ENCODE results near the gene PRSS48.
"Not testable (repeated sequence)": the region's sequence is repeated elsewhere in the genome, so short reads cannot be mapped to it uniquely, and the experiment has no call there.

PRSS48 gene

GRCh38 chr4:151319490-151319889 lies 42.5 kb downstream of the PRSS48 start:
- no peak for DNase-seq

DNA sequence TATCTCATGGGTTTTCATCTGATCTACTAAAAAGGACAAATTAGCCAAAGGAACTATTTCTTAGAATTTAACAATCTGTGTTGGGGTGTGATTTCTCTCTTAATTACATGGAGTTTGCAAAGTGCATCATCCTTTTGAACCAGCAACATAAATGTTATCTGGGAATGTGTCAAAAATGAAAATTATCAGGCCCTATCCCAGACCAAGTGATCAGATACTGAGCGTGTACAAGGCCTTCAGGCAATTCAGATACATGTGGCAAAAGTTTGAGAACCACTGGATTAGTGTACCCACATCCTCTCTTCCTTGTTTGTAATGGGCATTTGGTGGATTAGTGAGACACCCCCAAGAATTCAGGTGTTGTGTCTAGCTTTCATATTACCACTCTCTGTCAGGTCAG lies 44.6 kb downstream of the PRSS48 start:
- no peak for DNase-seq

DNA sequence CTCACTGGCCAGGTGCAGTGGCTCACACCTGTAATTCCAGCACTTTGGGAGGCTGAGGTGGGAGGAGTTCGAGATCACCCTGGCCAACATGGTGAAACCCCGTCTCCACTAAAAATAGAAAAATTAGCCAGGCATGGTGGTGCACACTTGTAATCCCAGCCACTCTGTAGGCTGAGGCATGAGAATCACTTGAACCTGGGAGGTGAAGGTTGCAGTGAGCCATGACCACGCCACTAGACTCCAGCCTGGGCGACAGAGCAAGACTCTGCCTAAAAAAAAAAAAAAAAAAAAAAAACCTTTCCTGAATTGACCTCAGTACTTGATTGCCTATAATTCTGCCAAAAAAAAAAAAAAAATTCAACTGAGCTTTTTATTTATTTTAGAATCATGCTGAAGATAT lies 45.2 kb downstream of the PRSS48 start:
- DNase-seq, result not testable (repeated sequence)

GRCh38 chr4:151322570-151322969 lies 45.6 kb downstream of the PRSS48 start:
- no peak for DNase-seq

- no peak for DNase-seq
Observed at GRCh38 chr4:151323667-151324066, 46.7 kb downstream of the PRSS48 start.

GRCh38 chr4:151324124-151324751 lies 47.3 kb downstream of the PRSS48 start:
- DNase-seq, result no peak

GRCh38 chr4:151324752-151325110 lies 47.8 kb downstream of the PRSS48 start:
- DNase-seq, result no peak

DNA sequence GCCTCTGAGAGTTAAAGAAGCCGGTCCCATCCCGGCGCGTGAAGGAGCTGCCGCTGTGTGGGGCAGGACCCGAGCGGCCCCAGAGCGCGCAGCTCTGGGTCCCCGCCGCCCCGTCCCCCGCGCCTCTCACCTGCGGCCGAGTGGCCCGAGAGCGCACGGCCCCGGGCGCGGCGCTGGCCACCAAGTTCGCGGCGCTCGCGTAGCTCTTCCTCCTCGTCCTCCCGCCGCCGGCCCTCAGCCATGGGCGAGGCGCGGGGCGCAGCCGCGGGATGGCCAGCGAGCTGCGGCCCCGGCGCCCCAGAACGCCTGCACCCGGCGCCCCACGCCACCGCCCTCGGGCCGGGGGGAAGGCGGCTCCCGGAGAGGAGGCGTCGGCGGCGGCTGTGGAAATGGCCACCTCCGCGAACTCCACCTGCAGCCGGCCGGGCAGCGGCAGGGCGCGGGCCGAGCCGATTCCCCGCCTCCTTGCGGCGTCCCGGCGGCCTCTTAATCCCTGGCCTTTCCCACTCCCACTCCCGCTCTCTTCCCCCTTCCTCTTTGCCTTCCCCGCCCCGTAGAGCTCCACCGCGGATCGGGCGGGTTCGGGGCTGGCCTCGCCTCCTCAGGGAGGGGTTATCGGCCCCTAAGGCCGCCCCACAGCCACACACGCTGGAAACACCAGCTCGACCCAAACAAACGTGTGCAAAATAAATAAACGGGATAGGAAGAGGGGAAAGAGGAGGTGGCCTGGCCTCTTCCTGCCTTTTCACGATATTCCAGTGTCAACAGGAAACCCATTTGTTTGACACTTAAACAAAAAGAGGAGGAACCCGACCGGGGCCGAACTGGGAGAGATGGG lies 48.4 kb downstream of the PRSS48 start, which contains the start of gene SH3D19:
TSS of gene SH3D19 (minus strand) at position 495 of the 838 bp plus-strand sequence. CDS start at position 242, 253 bp downstream.
- DNase-seq, result no peak

DNA sequence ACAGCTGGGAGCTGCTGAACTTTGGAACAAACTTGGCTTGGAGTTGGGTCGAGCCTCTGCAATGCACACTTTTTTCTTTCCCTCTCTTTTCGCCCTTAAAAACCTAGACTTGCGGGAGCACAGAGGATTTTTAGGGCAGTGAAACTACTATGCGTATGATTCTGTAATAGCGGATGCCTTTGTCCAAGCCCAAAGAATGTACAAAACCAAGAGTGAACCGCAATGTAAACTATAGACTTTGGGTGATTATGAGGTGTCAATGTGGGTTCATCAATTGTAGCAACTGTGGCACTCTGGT lies 48.9 kb downstream of the PRSS48 start:
- no peak for DNase-seq

DNA sequence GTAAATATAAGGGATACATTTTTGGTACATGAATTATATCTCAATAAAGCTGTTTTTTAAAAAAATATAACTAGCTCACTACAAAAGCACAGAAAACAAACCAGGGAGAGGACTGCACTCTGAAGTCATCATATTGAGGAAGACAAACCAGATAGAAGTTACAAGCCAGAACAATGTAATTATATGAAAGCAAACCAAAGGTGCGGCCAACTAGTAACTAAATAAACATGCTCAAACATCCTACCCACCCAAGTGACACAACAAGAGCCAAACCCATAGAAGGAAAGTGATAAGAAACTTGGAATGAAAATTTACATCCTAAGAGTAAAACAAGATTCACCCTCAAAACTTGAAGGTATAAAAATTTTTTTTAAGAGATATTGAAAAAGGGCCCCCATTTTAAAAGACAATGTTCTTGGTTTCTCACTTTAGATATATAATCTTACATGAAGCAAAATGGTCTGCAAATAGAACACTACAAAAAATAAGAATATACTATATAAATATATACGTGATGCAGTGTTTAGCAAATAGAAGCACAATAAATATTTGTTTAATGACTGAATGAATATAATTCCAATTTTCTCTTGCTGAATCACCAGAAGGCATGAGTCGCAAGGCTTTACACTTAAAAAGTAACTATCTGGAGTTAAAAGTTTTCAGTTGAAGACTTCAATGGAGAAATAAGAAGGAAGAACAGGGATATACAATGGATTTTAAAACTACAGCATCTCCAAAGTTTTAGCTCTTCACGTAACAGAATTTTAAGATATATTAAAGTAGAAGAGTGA lies 52.5 kb downstream of the PRSS48 start:
- DNase-seq, result no peak

DNA sequence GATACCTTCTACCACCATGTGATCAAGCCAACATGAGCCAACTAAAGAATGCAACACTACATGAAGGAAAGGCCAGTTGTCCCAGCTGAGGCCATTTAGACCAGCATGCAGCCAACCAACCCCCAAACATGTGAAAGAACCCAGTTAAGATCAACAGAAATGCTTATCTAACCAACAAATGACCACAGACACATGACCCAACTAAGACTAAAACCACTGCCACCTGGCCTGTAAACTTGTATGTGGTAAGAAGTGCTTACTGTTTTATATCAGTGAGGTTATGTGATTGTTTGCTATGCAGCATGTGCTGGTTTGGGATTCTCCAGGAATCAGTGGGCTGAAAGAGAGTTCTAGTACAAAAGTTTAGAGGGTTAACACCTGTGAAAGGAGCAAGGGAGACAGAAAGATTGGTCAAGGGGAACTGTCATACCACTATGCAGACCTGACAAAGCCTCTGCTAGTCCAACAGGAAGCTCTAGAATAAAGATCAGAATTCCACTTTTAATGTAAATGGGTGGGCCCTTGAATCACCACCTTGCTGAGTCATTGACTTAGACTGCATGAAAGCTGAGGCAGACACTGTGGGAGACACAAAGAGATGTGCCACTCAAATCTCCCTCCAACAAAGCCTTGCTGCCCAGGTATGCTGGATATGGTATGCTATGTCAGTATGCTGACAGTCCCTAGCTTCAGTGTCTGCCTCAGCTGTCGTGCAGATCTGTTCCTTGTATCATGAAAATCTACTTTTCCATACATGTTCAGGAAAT lies 54.5 kb downstream of the PRSS48 start:
- no peak for DNase-seq

DNA sequence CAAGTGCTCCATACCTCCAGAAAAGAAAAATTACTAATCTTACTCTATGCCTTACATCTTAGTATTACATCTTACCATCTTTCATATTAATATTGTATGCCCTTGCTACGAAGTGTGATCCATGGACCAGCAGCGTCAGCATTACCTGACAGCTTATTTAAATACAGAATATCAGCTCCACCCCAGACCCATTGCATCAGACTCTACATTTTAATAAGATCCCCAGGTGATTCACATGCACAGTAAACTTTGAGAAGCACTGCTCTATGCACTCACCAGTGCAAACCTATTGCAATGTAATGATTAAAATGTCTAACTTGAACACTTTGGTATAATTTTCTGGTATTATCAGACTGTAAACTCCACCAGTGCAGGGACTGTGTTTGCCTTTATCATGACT lies 62.5 kb downstream of the PRSS48 start:
- no peak for DNase-seq

DNA sequence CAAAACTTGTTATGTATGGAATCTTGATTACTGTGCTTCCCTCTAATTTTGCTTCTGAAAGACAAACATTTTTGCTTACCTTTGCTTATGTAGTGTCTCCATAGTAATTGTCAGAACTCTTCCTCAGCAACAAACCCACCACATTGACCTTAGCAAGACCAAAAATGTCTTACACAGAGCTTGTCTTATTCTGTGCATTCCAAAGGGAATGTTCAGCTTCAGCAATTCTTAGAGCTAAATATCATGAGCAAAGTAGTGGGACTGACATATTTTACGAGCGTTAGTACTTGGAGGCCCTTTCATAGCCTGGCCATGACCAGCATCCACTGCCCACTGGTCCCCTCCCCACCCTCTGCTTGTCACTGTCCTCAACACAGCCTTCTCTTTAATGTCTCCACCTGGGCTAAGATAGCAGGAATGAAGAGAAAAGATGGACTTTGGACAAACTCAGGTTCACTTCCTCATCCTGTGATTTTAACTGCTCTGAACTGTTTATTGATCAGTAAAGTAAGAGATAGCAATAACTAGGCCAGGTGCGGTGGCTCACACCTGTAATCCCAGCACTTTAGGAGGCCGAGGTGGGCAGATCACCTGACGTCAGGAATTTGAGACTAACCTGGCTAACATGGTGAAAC lies 63.9 kb downstream of the PRSS48 start:
- DNase-seq, result no peak

All from NCI-H1417 treated with DMSO at 0.1 percent for 48 hours (cell line).